ENCODE data around the gene EXOSC1. TPM values are rescaled to one million over a fixed set of nuclear protein-coding genes. Genes with fewer than 3 reads are reported as not detected.

EXOSC1 gene
- total and polyA plus RNA-seq, 2 donors (not counting 1 experiment from before 2014, with no cell fraction given) = 32.2 to 44.5 TPM

DNA sequence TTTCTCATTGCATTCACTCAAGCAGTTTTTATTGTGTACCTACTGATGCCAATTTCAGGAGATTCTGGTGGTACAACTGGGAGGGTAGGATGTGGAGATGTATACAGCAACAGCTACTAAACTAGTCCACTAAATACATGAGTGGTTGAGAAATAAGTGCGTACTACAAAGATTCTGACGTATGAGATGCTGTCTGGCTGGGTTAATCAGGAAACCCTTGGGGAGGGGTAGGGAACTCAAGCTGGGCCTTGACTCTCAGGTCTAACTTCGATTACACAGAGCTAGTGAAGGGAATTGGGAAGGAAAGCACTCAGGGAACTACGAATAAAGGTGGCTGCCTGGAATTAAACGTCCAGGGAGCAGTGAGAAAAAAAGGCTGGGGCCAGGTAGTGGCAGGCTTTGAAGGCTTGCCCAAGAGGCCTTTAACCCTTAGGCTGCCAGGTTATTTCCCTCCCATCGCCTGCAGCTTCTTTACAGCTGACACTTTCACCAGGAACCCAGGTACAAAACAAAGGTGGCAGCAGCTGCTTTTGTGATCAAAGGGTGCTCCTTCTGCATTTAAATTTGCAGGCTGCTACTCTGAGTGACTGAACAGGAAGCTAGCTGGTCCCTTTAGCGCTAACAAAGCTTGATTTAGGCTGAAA lies 49.2 kb upstream of the EXOSC1 start:
- H3K4me3 Mint-ChIP-seq = no peak overlapping the region
- Histone ChIP-seq H3K79me2 (ENCODE audit: control insufficient read depth, insufficient read depth, low read length) (peaks cover 81% of the 10 kb centered on the region), H3K27ac (ENCODE audit: low read length in 2 of 2) (no peak overlapping the region), H3K4me1 (ENCODE audit: control insufficient read depth in 2 of 2, insufficient read depth in 2 of 2, low read length in 2 of 2) (peaks cover 18 to 24% of the 10 kb centered on the region in 2 donors), H3K4me2 (replicated peaks; ENCODE audit: low read depth, low read length, poor library complexity, severe bottlenecking) (no peak overlapping the region), H3K36me3 (replicated peaks in 1 of 2; ENCODE audit: control extremely low read depth in 1 of 2, control insufficient read depth in 1 of 2, extremely low read depth in 1 of 2, insufficient read depth in 2 of 2, low read length in 1 of 2) (peaks cover 0 to 6% of the 10 kb centered on the region in 2 experiments), H3K4me3 (ENCODE audit: control extremely low read depth in 1 of 5, extremely low read depth in 1 of 5, insufficient read depth in 1 of 5, low read depth in 2 of 5, low read length in 4 of 5) (no peak overlapping the region), H3K27me3 (replicated peaks in 1 of 4; ENCODE audit: control extremely low read depth in 1 of 4, control insufficient read depth in 3 of 4, insufficient read depth in 4 of 4, low read length in 3 of 4) (peaks cover 0 to 10% (median 4%) of the 10 kb centered on the region in 4 experiments), H3K9ac (ENCODE audit: low read length) (no peak overlapping the region), H3K9me3 (ENCODE audit: control extremely low read depth in 1 of 3, control insufficient read depth in 2 of 3, insufficient read depth in 1 of 3, low read length in 2 of 3) (no peaks in the 10 kb centered on the region), H4K20me1 (ENCODE audit: control insufficient read depth, insufficient read depth, low read length, poor library complexity, severe bottlenecking) (peaks cover 55% of the 10 kb centered on the region), H2AFZ (ENCODE audit: insufficient read depth, low read depth, low read length, poor library complexity, severe bottlenecking) (no peak overlapping the region)
- CTCF ChIA-PET = interaction anchor here (0.9 kb wide), 1 partner anchor 29 kb away, joined by 3 read pairs; no protein-coding TSS in a partner anchor
- ATAC-seq (ENCODE audit: low read depth) (no peak), DNase-seq (no peak)
- POLR2A ChIA-PET = no interaction called here
- peaks cover 3% of the 10 kb centered on the region for H3K27me3 Mint-ChIP-seq
- H3K9me3 Mint-ChIP-seq (ENCODE audit: insufficient read depth) = no peaks in the 10 kb centered on the region
- TF ChIP-seq, protein P1, sequence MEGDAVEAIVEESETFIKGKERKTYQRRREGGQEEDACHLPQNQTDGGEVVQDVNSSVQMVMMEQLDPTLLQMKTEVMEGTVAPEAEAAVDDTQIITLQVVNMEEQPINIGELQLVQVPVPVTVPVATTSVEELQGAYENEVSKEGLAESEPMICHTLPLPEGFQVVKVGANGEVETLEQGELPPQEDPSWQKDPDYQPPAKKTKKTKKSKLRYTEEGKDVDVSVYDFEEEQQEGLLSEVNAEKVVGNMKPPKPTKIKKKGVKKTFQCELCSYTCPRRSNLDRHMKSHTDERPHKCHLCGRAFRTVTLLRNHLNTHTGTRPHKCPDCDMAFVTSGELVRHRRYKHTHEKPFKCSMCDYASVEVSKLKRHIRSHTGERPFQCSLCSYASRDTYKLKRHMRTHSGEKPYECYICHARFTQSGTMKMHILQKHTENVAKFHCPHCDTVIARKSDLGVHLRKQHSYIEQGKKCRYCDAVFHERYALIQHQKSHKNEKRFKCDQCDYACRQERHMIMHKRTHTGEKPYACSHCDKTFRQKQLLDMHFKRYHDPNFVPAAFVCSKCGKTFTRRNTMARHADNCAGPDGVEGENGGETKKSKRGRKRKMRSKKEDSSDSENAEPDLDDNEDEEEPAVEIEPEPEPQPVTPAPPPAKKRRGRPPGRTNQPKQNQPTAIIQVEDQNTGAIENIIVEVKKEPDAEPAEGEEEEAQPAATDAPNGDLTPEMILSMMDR (IDR thresholded peaks at IDR 0.05) = no peak
- TF ChIP-seq EZH2 (IDR thresholded peaks at IDR 0.05; ENCODE audit: borderline replicate concordance, insufficient read depth, low read depth, low read length, poor library complexity, severe bottlenecking) = no peak
- WGBS (ENCODE audit: insufficient coverage) = 70% methylated on average over 7 of the region's 7 CpGs
- H3K27ac Mint-ChIP-seq = no peak overlapping the region
- H3K4me1 Mint-ChIP-seq = peaks cover 48% of the 10 kb centered on the region
- intact Hi-C loops (cut with micrococcal nuclease) = loop anchor here (5.0 kb wide), 1 partner anchor 1933 kb away; the partner anchor contains the start of gene SORBS1

- Histone ChIP-seq H3K9ac (ENCODE audit: low read length) (no peak overlapping the region), H3K79me2 (ENCODE audit: control insufficient read depth, insufficient read depth, low read length) (peaks cover 90% of the 10 kb centered on the region), H3K27ac (ENCODE audit: low read length in 2 of 2) (no peak overlapping the region), H4K20me1 (ENCODE audit: control insufficient read depth, insufficient read depth, low read length, poor library complexity, severe bottlenecking) (peaks cover 63% of the 10 kb centered on the region), H3K4me1 (ENCODE audit: control insufficient read depth in 2 of 2, insufficient read depth in 2 of 2, low read length in 2 of 2) (peaks cover 11 to 17% of the 10 kb centered on the region in 2 donors), H3K9me3 (ENCODE audit: control extremely low read depth in 1 of 3, control insufficient read depth in 2 of 3, insufficient read depth in 1 of 3, low read length in 2 of 3) (no peaks in the 10 kb centered on the region), H3K4me3 (ENCODE audit: control extremely low read depth in 1 of 5, extremely low read depth in 1 of 5, insufficient read depth in 1 of 5, low read depth in 2 of 5, low read length in 4 of 5) (no peak overlapping the region), H2AFZ (ENCODE audit: insufficient read depth, low read depth, low read length, poor library complexity, severe bottlenecking) (no peak overlapping the region), H3K4me2 (replicated peaks; ENCODE audit: low read depth, low read length, poor library complexity, severe bottlenecking) (no peak overlapping the region), H3K36me3 (replicated peaks in 1 of 2; ENCODE audit: control extremely low read depth in 1 of 2, control insufficient read depth in 1 of 2, extremely low read depth in 1 of 2, insufficient read depth in 2 of 2, low read length in 1 of 2) (peaks cover 0 to 6% of the 10 kb centered on the region in 2 experiments), H3K27me3 (replicated peaks in 1 of 4; ENCODE audit: control extremely low read depth in 1 of 4, control insufficient read depth in 3 of 4, insufficient read depth in 4 of 4, low read length in 3 of 4) (peaks cover 0 to 2% (median 0%) of the 10 kb centered on the region in 4 experiments)
- H3K9me3 Mint-ChIP-seq (ENCODE audit: insufficient read depth) = no peaks in the 10 kb centered on the region
- no peaks in the 10 kb centered on the region for H3K27me3 Mint-ChIP-seq
- TF ChIP-seq, protein P1 (IDR thresholded peaks at IDR 0.05) = no peak
- TF ChIP-seq EZH2 (IDR thresholded peaks at IDR 0.05; ENCODE audit: borderline replicate concordance, insufficient read depth, low read depth, low read length, poor library complexity, severe bottlenecking) = no peak
- ATAC-seq (ENCODE audit: low read depth) (no peak), DNase-seq (no peak)
- H3K4me3 Mint-ChIP-seq = no peak overlapping the region
- peaks cover 48% of the 10 kb centered on the region for H3K4me1 Mint-ChIP-seq
- CTCF ChIA-PET = no interaction called here
- intact Hi-C loops (cut with micrococcal nuclease) = no loop called here
- no peak overlapping the region for H3K27ac Mint-ChIP-seq
- POLR2A ChIA-PET = no interaction called here
- WGBS (ENCODE audit: insufficient coverage) = no CpG with 5 or more reads among the region's 2 CpGs
These were observed 48.3 kb upstream of the EXOSC1 start for GRCh38 chr10:97494151-97494550.
